DOHH2 (cell line): Measurements from ENCODE around the gene KDM6B.
"Not testable (repeated sequence)": the region's sequence is repeated elsewhere in the genome, so short reads cannot be mapped to it uniquely, and the experiment has no call there.

ENCODE experiments used
- H3F3A ChIP-seq: fragments of 200-600 bp; sonication (generic), shearing (Covaris generic); 2 replicates; pipeline ENCODE4 v1.6.0; 2016; ENCODE audit warnings: antibody characterized with exemption, mild to moderate bottlenecking; ENCODE audit not compliant: control insufficient read depth, insufficient read depth
- H3K27ac ChIP-seq: fragments of 200-600 bp; sonication (generic); 2 replicates; pipeline ENCODE4 v1.5.1; 2014; ENCODE audit warnings: low read depth, mild to moderate bottlenecking, low read length, moderate library complexity
- H3K27me3 ChIP-seq: fragments of 200-600 bp; sonication (generic); 2 replicates; pipeline ENCODE4 v1.6.1; 2014; ENCODE audit warnings: mild to moderate bottlenecking, low read length, mixed read lengths; ENCODE audit not compliant: control insufficient read depth
- H3K36me3 ChIP-seq: fragments of 200-600 bp; sonication (generic); 2 replicates; pipeline ENCODE4 v1.6.1; 2014; ENCODE audit warnings: mild to moderate bottlenecking, low read length, moderate library complexity, mixed read lengths; ENCODE audit not compliant: control insufficient read depth
- H3K4me1 ChIP-seq: fragments of 200-600 bp; sonication (generic); 2 replicates; pipeline ENCODE4 v1.6.1; 2014; ENCODE audit warnings: mild to moderate bottlenecking, low read length, mixed read lengths; ENCODE audit not compliant: control insufficient read depth
- H3K4me2 ChIP-seq: fragments of 200-600 bp; sonication (generic); 2 replicates; pipeline ENCODE4 v1.6.0; 2014; ENCODE audit warnings: mild to moderate bottlenecking, low read length, moderate library complexity
- H3K4me3 ChIP-seq: fragments of 200-600 bp; sonication (generic); 2 replicates; pipeline ENCODE4 v1.5.1; 2014; ENCODE audit warnings: mild to moderate bottlenecking, low read length, mixed read lengths
- H3K79me2 ChIP-seq: fragments of 200-600 bp; sonication (generic); 2 replicates; pipeline ENCODE4 v1.6.1; 2014; ENCODE audit warnings: mild to moderate bottlenecking, low read length, mixed read lengths; ENCODE audit not compliant: control insufficient read depth
- H3K9me2 ChIP-seq: fragments of 200-600 bp; sonication (generic); replicated peaks from 2 replicates; pipeline ENCODE4 v1.6.1; 2014; ENCODE audit warnings: mild to moderate bottlenecking, low read length, mixed read lengths; ENCODE audit not compliant: control insufficient read depth
- H3K9me3 ChIP-seq: fragments of 200-600 bp; sonication (generic); 2 replicates; pipeline ENCODE4 v1.6.1; 2014; ENCODE audit warnings: antibody characterized with exemption, low read length, mixed read lengths; ENCODE audit not compliant: control insufficient read depth, insufficient read depth
- H4K20me1 ChIP-seq: fragments of 200-600 bp; sonication (generic); 2 replicates; pipeline ENCODE4 v1.6.0; 2014; ENCODE audit warnings: low read depth, mild to moderate bottlenecking, antibody characterized with exemption, low read length, moderate library complexity; ENCODE audit not compliant: control insufficient read depth, insufficient read depth
- CTCF ChIP-seq: fragments of 200-600 bp; sonication (generic); IDR thresholded peaks from one replicate; pipeline ENCODE4 v1.5.1; 2014; ENCODE audit warnings: antibody characterized with exemption, mild to moderate bottlenecking, low read depth, low read length; ENCODE audit not compliant: poor library complexity, severe bottlenecking
- EZH2phosphoT487 ChIP-seq: fragments of 200-600 bp; sonication (generic); IDR thresholded peaks from 2 replicates; pipeline ENCODE4 v1.6.1; 2017; ENCODE audit warnings: borderline replicate concordance, mild to moderate bottlenecking, antibody characterized with exemption, low read length, moderate library complexity, mixed read lengths

Gene KDM6B

GRCh38 chr17:7859028-7859427 lies 25.0 kb downstream of the KDM6B start:
- peaks cover 46% of the 10 kb centered on the region for H3K4me1 ChIP-seq
- peaks cover 2% of the 10 kb centered on the region; the same call in 1 of the 2 replicates for H4K20me1 ChIP-seq
- peaks cover 15% of the 10 kb centered on the region for H3F3A ChIP-seq
- peaks cover 74% of the 10 kb centered on the region for H3K36me3 ChIP-seq
- peak overlapping the region; percentile 99 for H3K4me2 ChIP-seq
- H3K27me3 ChIP-seq, result no peaks in the 10 kb centered on the region
- H3K4me3 ChIP-seq, result peak overlapping the region; percentile 99
- TF ChIP-seq CTCF, result no peak
- TF ChIP-seq EZH2phosphoT487, result no peak
- no peak overlapping the region for H3K27ac ChIP-seq
- peaks cover 65% of the 10 kb centered on the region for H3K79me2 ChIP-seq
- H3K9me2 ChIP-seq, result no peaks in the 10 kb centered on the region
- no peaks in the 10 kb centered on the region for H3K9me3 ChIP-seq

- Histone ChIP-seq H3K36me3 (peaks cover 73% of the 10 kb centered on the region), H3K4me1 (peaks cover 35% of the 10 kb centered on the region), H3K9me3 (no peaks in the 10 kb centered on the region), H3K9me2 (no peaks in the 10 kb centered on the region), H3K27ac (peak overlapping the region; percentile 34), H3F3A (peaks cover 8% of the 10 kb centered on the region), H3K79me2 (peaks cover 48% of the 10 kb centered on the region), H3K4me3 (peak overlapping the region; percentile 53), H3K4me2 (peak overlapping the region; percentile 69), H4K20me1 (no peaks in the 10 kb centered on the region; the same call in 1 of the 2 replicates), H3K27me3 (no peaks in the 10 kb centered on the region)
- TF ChIP-seq EZH2phosphoT487, result no peak
- peak; percentile 69 for TF ChIP-seq CTCF
Measured at GRCh38 chr17:7862692-7863437, 28.8 kb downstream of the KDM6B start.

GRCh38 chr17:7864384-7864783 lies 30.4 kb downstream of the KDM6B start:
- H3K4me2 ChIP-seq, H3K9me3 ChIP-seq, H3K27me3 ChIP-seq, H3K4me3 ChIP-seq, H4K20me1 ChIP-seq, H3K9me2 ChIP-seq, H3K27ac ChIP-seq: not testable (repeated sequence)
- H3K4me1 ChIP-seq, result peaks cover 25% of the 10 kb centered on the region
- peaks cover 65% of the 10 kb centered on the region for H3K36me3 ChIP-seq
- H3K79me2 ChIP-seq, result peaks cover 34% of the 10 kb centered on the region
- peaks cover 10% of the 10 kb centered on the region for H3F3A ChIP-seq

GRCh38 chr17:7864995-7865650 lies 31.1 kb downstream of the KDM6B start:
- H3K27ac ChIP-seq, result no peak overlapping the region
- no peaks in the 10 kb centered on the region for H3K9me2 ChIP-seq
- H3K27me3 ChIP-seq, result no peaks in the 10 kb centered on the region
- H3K4me1 ChIP-seq, result peaks cover 22% of the 10 kb centered on the region
- no peaks in the 10 kb centered on the region for H4K20me1 ChIP-seq
- no peak overlapping the region for H3K4me3 ChIP-seq
- H3K79me2 ChIP-seq, result peaks cover 30% of the 10 kb centered on the region
- no peak overlapping the region for H3K4me2 ChIP-seq
- H3F3A ChIP-seq, result peaks cover 10% of the 10 kb centered on the region
- H3K9me3 ChIP-seq, result no peaks in the 10 kb centered on the region
- H3K36me3 ChIP-seq, result peaks cover 61% of the 10 kb centered on the region
- TF ChIP-seq CTCF (no peak), EZH2phosphoT487 (no peak)
